Upper lobe of left lung (tissue), 4 donors: Measurements from ENCODE around the gene SCN10A.

Source experiments
- CTCF ChIP-seq, 6 experiments: fragments of 450-650 bp in 4 of 6; fragments of 200-600 bp in 2 of 6; sonication (generic) in 2 of 6; IDR thresholded peaks; one replicate each; pipeline ENCODE4 v1.5.1; 2016 to 2019; ENCODE audit warnings: antibody characterized with exemption in 6 of 6
- EP300 ChIP-seq, 4 donors: sonication (generic); formaldehyde crosslinking; IDR thresholded peaks; one replicate each; pipeline ENCODE4 v1.5.1; 2017; ENCODE audit warnings: antibody characterized with exemption in 4 of 4, control low read depth in 2 of 4
- POLR2A ChIP-seq, 4 donors: fragments of 450-650 bp; IDR thresholded peaks; one replicate each; pipeline ENCODE4 v1.5.1; 2016 to 2017; ENCODE audit warnings: antibody characterized with exemption in 4 of 4, mild to moderate bottlenecking in 2 of 4

- TF ChIP-seq CTCF (IDR thresholded peaks at IDR 0.05) (no peak), EP300 (IDR thresholded peaks at IDR 0.05) (no peak), POLR2A (IDR thresholded peaks at IDR 0.05) (no peak)
Observed at GRCh38 chr3:38648659-38649499, 167.1 kb downstream of the SCN10A start.
